Measurements from ENCODE around the gene FFAR2.

FFAR2 gene

DNA sequence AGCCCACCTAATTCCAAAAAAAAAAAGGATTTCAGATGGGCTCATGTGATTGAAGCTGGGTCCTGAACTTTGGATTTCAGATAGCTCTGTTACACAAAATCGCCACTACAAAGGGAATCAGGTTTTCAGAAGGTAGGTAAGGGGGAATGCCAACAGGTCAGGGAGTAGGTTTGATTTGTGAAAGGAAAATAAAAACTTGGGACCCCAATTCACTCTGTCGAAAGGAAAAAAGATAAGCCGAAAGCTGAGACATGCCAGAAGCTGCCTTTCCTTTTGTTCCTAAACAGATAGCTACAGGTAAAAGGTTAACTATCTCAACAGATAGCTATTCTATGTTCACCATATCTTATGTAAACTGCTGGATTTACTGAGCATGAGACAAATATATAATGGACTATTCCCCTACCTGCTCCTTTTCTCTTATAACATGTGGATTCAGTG is 38.2 kb downstream of the FFAR2 start:
- no peak for DNase-seq (ENCODE audit: low read depth in 2 of 2)

DNA sequence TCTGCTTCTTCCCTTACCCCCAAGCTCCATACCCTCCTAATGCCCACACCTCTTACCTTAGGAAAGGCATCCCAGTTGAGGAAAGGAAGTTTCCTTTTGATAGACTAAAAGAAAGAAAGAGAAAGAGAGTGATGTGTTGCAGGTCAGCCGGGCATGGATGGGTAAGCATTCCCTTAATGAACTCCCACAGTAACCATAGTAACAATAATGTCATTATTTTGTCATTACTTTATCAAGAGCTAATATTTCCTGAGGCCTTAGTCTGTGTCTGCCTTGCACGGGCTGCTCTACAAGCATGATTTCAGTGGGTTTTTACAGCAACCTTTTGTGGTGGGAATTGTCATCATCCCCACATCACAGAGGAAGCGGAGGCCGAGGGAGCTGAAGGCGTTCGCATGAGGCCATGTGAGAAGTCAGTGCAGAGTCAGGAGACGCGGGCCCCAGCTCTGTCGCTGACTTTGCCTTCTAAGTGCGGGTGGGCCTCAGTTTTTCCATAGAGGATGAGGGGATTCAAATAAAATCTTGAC is 39.7 kb downstream of the FFAR2 start:
- DNase-seq (ENCODE audit: low read depth in 2 of 2), result no peak

DNA sequence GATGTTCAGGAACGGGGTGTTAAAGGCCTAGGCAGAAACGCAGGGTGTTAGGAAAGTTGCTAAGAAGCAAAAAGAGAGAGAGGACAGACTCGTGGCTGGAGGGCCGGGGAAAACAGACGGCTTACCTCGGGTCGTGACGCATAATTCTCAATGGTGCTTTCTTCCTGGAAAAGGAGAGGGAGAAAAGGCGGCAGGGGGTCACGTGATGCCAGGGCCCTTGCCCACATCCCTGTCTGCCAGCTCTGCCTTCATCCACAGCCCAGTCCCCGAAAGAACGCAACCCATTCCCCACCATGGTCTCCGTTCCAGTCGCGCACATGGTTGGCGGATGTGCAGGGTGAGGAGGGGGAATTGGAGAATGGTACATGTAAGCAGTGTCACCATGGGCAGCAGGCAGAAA is 40.6 kb downstream of the FFAR2 start:
- no peak for DNase-seq (ENCODE audit: low read depth in 2 of 2)

DNA sequence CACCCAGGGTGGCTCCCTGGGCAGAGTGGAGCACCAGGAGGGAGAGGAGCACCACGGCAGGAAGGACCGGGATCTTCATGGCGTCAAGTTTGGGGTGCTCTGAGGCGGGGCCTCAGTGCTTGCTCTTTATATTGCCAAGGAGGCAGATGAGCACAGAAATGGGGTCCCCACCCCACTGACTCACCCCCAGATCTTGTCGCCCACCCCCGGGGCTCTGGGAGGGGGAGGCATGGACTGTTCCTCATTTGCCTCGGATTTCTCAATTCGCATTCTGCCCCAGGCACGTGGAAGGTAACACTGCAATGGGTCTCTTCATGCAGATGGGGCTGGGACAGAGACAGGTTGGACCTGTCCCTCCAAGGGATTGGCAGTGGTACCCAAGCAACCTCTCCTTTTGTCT is 42.3 kb downstream of the FFAR2 start, which contains the start of gene KRTDAP:
Gene KRTDAP, minus strand, starts transcription at position 101 of the 400 bp plus-strand sequence. Its CDS starts 22 bp downstream, at position 79.
- DNase-seq (ENCODE audit: low read depth in 2 of 2), result no peak

DNA sequence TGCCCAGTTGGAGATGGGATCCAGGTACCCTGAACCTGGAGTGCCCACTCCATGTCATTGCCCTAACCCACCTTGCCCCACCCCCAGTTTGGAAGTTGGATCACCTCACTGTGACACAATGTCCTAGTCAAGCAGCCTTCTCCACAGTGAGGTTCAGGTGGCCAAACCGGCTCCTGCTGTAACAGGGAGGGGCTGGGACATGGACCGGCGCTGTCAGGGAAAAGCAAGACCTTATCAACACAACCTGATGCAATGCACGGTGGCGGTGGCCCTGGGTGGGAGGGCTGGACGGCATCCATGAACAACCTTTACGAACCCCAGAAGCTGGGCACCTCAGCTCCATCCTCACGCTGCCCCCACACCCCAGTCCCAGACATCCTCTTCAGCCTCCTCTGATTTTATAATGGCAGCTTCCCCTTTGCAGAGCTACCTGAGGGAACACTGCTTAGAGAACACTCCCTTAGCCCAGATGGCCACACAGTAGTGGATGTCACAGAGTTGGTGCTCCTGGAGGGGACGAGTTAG is 43.8 kb downstream of the FFAR2 start:
- no peak for DNase-seq (ENCODE audit: low read depth in 2 of 2)

DNA sequence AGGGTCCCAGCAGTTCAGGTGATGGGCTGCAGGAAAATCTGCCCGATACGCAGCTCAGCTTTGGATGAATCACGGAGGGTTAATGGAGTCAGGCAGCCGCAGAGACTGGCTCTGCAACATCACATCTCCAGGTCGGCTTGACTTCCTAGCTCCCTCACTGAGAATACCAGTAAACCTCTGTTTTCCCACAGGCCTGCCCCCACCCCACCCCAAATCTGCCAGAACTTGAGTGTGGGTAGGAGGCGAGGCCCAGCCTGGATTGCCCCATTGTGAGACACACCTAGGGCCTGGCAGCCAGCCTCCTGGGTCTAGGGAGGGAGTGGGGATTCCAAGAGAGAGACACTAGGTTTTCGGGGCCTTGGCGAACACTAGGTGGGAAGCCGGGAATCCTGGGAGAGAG is 45.9 kb downstream of the FFAR2 start:
- no peak for DNase-seq (ENCODE audit: low read depth in 2 of 2)

DNA sequence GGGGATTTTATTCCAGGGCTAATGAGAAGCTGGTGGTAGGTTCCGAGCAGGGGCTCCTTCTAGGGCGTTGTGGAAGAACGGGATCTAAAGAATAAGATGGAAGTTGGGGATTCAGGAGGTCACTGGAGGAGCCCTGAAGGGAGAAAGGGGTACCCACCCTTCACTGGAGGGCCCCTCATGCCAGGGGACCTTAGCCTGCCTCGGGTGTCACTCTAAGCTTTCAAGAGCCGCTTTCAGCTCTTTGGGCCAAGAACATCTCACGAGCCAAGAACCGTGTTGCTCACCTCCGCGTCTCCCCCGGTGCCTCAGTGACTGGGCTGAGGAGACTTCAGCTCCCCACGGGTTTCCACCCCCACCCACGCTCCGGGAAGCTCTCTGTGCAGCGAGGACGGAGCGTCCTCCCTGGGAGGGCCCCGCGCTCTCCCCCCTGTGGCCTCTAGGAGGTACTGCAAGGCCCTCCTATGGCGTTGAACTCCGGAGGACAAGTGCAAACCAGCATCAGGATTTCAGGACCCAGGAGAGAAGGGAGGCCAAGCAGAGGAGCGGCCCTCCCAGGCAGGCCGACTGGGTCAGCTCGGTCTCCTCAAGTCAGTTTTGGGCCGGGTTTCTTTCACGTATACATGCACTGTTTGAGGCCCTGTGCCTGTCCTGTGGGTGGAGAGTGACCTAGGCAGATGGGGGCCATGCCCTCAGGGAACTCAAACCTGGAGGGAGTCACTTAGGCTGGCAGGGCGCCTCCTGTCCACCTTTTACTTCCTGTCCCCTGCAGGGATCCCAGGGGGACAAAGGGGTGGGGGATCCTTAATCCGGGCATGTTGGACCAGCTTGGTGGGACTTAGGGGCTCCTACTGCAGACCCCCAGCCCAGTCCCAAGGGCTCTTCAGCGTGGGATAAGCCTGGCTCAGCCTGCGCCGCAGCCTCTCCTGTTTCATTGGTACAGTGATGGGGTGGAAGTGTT is 47.3 kb downstream of the FFAR2 start:
- peak; percentile 62 to 70 for DNase-seq (ENCODE audit: low read depth in 2 of 2)

DNA sequence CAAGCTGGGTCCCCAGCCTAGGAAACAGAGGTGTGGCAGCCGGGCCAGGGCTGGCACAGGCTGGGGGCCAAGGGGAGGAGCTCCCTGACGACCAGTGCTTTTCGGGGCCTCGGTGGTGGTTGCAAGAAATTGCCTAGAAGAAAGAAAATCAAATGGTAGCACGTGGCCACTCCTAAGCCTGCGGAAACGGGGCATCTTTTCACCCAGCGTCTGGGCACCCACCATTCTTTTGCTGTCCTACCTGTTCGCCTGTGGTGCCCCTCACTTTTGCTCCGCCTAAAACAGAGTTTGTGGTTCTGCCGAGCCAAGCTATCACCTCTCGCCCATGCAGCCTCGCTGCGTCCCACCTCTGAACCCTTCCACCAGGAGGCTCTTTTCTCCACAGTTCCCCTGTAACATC is 49.3 kb downstream of the FFAR2 start:
- DNase-seq (ENCODE audit: low read depth in 2 of 2), result no peak

DNA sequence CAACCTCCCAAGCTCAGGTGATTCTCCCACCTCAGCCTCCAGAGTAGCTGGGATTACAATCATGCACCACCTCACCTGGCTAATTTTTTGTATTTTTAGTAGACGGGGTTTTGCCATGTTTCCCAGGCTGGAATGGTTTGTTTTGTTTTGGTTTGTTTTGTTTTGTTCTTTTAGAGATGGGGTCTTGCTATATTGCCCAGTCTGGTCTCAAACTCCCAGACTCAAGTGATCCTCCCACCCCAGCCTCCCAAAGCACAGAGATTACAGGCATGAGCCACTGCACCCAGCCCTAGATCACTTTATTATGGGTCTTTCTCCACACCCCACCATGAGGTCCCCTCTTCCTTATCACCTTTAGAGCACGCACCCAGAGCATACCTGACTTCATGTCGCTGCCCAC is 50.2 kb downstream of the FFAR2 start:
- DNase-seq (ENCODE audit: low read depth in 2 of 2), result no peak

DNA sequence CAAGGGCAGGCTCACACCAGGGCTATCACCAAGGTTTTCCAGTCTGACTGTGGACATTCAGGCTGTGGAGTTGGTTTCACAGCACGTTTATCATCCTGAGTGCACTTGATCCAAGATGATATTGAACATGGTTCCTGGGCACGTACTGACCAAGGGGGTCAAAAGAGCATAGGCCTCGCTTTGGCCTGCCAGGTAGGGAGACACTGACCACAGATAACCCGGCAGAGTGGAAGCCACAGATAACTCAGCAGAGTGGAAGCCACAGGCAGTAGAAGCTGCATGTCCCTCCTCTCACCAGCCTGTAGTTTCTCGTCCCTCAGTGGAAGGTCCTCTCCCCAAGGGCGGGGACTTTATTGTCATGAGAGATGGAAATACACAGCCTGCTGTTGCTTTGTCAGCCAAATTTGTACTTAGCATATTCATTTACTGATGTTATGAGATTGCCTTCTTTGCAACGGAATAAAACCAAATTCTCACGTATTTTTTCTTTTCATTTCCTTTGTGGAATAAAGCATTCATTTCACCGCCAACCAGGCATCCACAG is 51.0 kb downstream of the FFAR2 start:
- no peak for DNase-seq (ENCODE audit: low read depth in 2 of 2)

DNA sequence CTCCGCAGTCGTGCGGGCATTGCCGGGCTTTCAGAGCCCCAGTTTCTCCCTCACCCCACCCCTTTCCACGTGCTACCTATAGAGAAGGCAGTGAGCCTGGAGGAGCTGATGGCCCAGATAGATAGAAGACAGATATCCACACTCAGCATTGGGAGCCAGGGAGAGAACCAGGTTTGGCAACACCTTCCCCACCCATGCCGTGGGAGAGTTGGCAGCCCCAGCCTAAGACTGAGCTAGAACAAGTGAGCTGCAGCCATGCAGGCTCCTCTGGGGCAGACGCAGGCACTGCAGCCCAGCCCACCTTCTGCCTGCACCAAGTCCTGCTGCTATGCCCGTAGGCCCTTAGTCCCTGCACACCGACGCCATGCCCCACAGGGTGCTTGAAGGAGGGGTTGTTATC is 52.6 kb downstream of the FFAR2 start:
- no peak for DNase-seq (ENCODE audit: low read depth in 2 of 2)
